Subcutaneous abdominal adipose tissue (tissue), 5 donors: Measurements from ENCODE around the gene ZNF160.

Experiments used
- H3K27ac ChIP-seq: one replicate; pipeline ENCODE4 v1.7.0; 2013; ENCODE audit warnings: low read depth, mild to moderate bottlenecking, inconsistent platforms, low read length, moderate library complexity
- H3K27me3 ChIP-seq, 5 donors: one replicate each; pipeline ENCODE4 v1.7.0; 2013; ENCODE audit warnings: low read length in 5 of 5, inconsistent platforms in 1 of 5; ENCODE audit not compliant: control insufficient read depth in 5 of 5, insufficient read depth in 4 of 5
- H3K36me3 ChIP-seq, 5 donors: one replicate each; pipeline ENCODE4 v1.7.0; 2013; ENCODE audit warnings: low read length in 5 of 5; ENCODE audit not compliant: control insufficient read depth in 5 of 5, insufficient read depth in 5 of 5
- H3K4me1 ChIP-seq, 5 donors: one replicate each; pipeline ENCODE4 v1.7.0; 2013; ENCODE audit warnings: low read length in 5 of 5, mild to moderate bottlenecking in 3 of 5, moderate library complexity in 1 of 5; ENCODE audit not compliant: control insufficient read depth in 5 of 5, insufficient read depth in 5 of 5
- H3K4me3 ChIP-seq, 5 donors: one replicate each; pipeline ENCODE4 v1.7.0; 2013; ENCODE audit warnings: low read length in 5 of 5, low read depth in 1 of 5
- H3K9ac ChIP-seq, 5 donors: one replicate each; pipeline ENCODE4 v1.7.0; 2013; ENCODE audit warnings: low read length in 5 of 5, mild to moderate bottlenecking in 4 of 5, moderate library complexity in 3 of 5
- H3K9me3 ChIP-seq, 5 donors: one replicate each; pipeline ENCODE4 v1.7.0; 2013; ENCODE audit warnings: low read length in 5 of 5; ENCODE audit not compliant: control insufficient read depth in 5 of 5
- donor health status: healthy.
- donor health status: healthy.
- donor health status: healthy.
- donor health status: healthy.
- donor health status: healthy.

The ZNF160 gene

GRCh38 chr19:53078668-53079067 lies 24.6 kb downstream of the ZNF160 start:
- peak overlapping the region; percentile 9 for H3K27ac ChIP-seq

GRCh38 chr19:53076984-53077383 lies 26.2 kb downstream of the ZNF160 start:
- H3K4me1 ChIP-seq, result peaks cover 0 to 18% (median 2%) of the 10 kb centered on the region in 5 donors
- no peak overlapping the region for H3K27ac ChIP-seq
- no peak overlapping the region for H3K4me3 ChIP-seq
- no peak overlapping the region for H3K9ac ChIP-seq
- peaks cover 32 to 52% (median 44%) of the 10 kb centered on the region in 5 donors for H3K36me3 ChIP-seq
- no peaks in the 10 kb centered on the region for H3K27me3 ChIP-seq
- peaks cover 2 to 18% (median 8%) of the 10 kb centered on the region in 5 donors for H3K9me3 ChIP-seq

More at GRCh38 chr19:53078668-53079067, 24.6 kb downstream of the ZNF160 start:
- Histone ChIP-seq H3K27me3 (no peaks in the 10 kb centered on the region), H3K9ac (no peak overlapping the region), H3K4me1 (peaks cover under 1 to 18% (median 2%) of the 10 kb centered on the region in 5 donors), H3K4me3 (no peak overlapping the region), H3K36me3 (peaks cover 24 to 51% (median 41%) of the 10 kb centered on the region in 5 donors), H3K9me3 (peaks cover 0 to 16% (median 6%) of the 10 kb centered on the region in 5 donors)

GRCh38 chr19:53068834-53069233 lies 34.4 kb downstream of the ZNF160 start:
- Histone ChIP-seq H3K27me3 (no peaks in the 10 kb centered on the region), H3K27ac (no peak overlapping the region), H3K9ac (no peak overlapping the region), H3K4me3 (peak overlapping the region; percentile 33 to 67 (median 49)), H3K9me3 (peaks cover 42 to 69% (median 64%) of the 10 kb centered on the region in 5 donors), H3K4me1 (no peaks in the 10 kb centered on the region), H3K36me3 (peaks cover 46 to 66% (median 56%) of the 10 kb centered on the region in 5 donors)

DNA sequence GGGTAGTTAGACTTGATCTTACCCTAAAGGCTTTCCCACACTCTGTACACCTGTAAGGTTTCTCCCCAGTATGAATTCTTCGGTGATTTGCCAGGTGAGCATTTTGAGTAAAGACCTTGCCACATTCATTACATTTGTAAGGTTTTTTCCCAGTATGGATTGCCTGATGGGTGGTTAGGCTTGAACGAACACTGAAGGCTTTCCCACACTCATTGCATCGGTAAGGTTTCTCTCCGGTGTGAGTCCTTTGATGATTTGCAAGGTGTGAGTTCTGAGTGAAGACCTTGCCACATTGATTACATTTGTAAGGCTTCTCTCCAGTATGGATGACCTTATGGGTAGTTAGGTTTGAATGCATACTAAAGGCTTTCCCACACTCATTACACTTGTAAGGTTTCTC lies 35.0 kb downstream of the ZNF160 start:
- H3K9ac ChIP-seq, result no peak overlapping the region
- no peak overlapping the region for H3K27ac ChIP-seq
- H3K36me3 ChIP-seq, result peaks cover 43 to 60% (median 50%) of the 10 kb centered on the region in 5 donors
- peak overlapping the region; percentile 28 to 67 (median 34) for H3K4me3 ChIP-seq
- peaks cover 42 to 71% (median 66%) of the 10 kb centered on the region in 5 donors for H3K9me3 ChIP-seq
- H3K4me1 ChIP-seq, result no peaks in the 10 kb centered on the region
- H3K27me3 ChIP-seq, result no peaks in the 10 kb centered on the region

GRCh38 chr19:53057904-53058580 lies 45.2 kb downstream of the ZNF160 start:
- Histone ChIP-seq H3K9me3 (peaks cover 7 to 60% (median 32%) of the 10 kb centered on the region in 5 donors), H3K36me3 (no peaks in the 10 kb centered on the region), H3K4me1 (peaks cover 0 to 5% (median 4%) of the 10 kb centered on the region in 5 donors), H3K27me3 (peaks cover 0 to 10% (median 7%) of the 10 kb centered on the region in 5 donors), H3K4me3 (peak overlapping the region in 3 of 5 donors; percentile 37 to 61 (median 47)), H3K9ac (no peak overlapping the region), H3K27ac (no peak overlapping the region)

DNA sequence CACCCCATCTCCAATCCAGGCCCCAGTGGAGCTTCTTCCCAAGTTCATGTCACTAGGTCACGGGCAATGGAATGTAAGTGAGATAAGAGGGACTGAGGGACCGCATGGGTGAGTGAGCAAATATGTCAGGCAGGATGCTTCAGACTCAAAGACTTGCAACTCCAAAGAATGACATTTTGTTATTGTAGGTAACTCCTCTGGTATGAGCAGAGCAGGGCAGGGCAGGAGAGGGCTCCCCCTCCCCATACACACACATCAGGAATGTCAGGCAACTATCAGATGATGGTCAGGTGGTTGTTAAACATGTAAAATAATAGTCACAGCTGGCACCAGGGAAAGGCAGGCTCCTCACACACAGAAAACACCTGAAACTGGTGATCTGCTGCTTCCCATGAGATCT lies 48.1 kb downstream of the ZNF160 start:
- Histone ChIP-seq H3K9me3 (peaks cover 0 to 48% (median 18%) of the 10 kb centered on the region in 5 donors), H3K27ac (no peak overlapping the region), H3K4me3 (no peak overlapping the region), H3K9ac (no peak overlapping the region), H3K4me1 (peaks cover 0 to 5% (median 4%) of the 10 kb centered on the region in 5 donors), H3K36me3 (no peaks in the 10 kb centered on the region), H3K27me3 (peaks cover 0 to 10% (median 7%) of the 10 kb centered on the region in 5 donors)

GRCh38 chr19:53047379-53047778 lies 55.8 kb downstream of the ZNF160 start:
- H3K9ac ChIP-seq, result no peak overlapping the region
- peaks cover 7 to 37% (median 28%) of the 10 kb centered on the region in 5 donors for H3K9me3 ChIP-seq
- H3K4me3 ChIP-seq, result peak overlapping the region in 4 of 5 donors; percentile 17 to 51 (median 30)
- H3K27ac ChIP-seq, result no peak overlapping the region
- no peaks in the 10 kb centered on the region for H3K4me1 ChIP-seq
- no peaks in the 10 kb centered on the region for H3K27me3 ChIP-seq
- H3K36me3 ChIP-seq, result no peaks in the 10 kb centered on the region

DNA sequence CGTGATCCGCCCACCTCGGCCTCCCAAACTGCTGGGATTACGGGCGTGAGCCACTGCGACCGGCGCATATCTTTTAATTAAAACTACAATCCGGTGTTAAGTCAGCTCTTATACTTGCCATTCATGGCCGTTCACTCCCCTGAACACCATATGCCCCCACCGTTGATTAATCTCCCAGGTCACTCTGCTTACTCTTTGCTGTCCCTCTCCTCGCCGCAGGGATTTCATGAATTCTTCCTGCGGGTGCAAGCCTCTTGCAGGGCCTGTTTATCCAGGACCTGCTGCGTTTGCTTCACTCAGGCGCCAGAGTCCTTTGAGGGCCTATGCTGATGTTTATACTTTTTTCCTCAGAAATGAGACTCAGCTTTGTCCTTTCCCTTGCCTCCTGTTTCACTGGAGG lies 57.7 kb downstream of the ZNF160 start:
- Histone ChIP-seq H3K9ac (no peak overlapping the region), H3K27ac (no peak overlapping the region), H3K4me1 (no peaks in the 10 kb centered on the region), H3K27me3 (no peaks in the 10 kb centered on the region), H3K36me3 (no peaks in the 10 kb centered on the region), H3K9me3 (peaks cover 7 to 30% (median 23%) of the 10 kb centered on the region in 5 donors), H3K4me3 (no peak overlapping the region)

GRCh38 chr19:53041366-53041765 lies 61.9 kb downstream of the ZNF160 start:
- Histone ChIP-seq H3K4me1 (peaks cover 0 to 5% (median 3%) of the 10 kb centered on the region in 5 donors), H3K27ac (no peak overlapping the region), H3K9ac (no peak overlapping the region), H3K27me3 (peaks cover 0 to 7% (median 2%) of the 10 kb centered on the region in 5 donors), H3K9me3 (peaks cover 6 to 34% (median 16%) of the 10 kb centered on the region in 5 donors), H3K36me3 (no peaks in the 10 kb centered on the region), H3K4me3 (no peak overlapping the region)
